ENCODE measurements around the gene PKNOX2.

The PKNOX2 gene

GRCh38 chr11:125320347-125321076, 156.0 kb downstream of the PKNOX2 start:
- no peak for DNase-seq

- DNase-seq, result no peak
Measured at GRCh38 chr11:125322289-125322688, 157.7 kb downstream of the PKNOX2 start.

- no peak for DNase-seq
Measured at GRCh38 chr11:125325196-125325595, 160.6 kb downstream of the PKNOX2 start.

GRCh38 chr11:125326126-125326525, 161.6 kb downstream of the PKNOX2 start:
- DNase-seq, result no peak

GRCh38 chr11:125327518-125328224, 163.1 kb downstream of the PKNOX2 start:
- DNase-seq, result no peak

- no peak for DNase-seq
Measured at GRCh38 chr11:125328225-125328580, 163.7 kb downstream of the PKNOX2 start.

- DNase-seq, result no peak
Measured at GRCh38 chr11:125329786-125330185, 165.2 kb downstream of the PKNOX2 start.

GRCh38 chr11:125330462-125331325, 166.1 kb downstream of the PKNOX2 start:
- no peak for DNase-seq

- DNase-seq, result no peak
Measured at GRCh38 chr11:125331357-125332035, 166.9 kb downstream of the PKNOX2 start.

GRCh38 chr11:125332821-125333220, 168.3 kb downstream of the PKNOX2 start:
- no peak for DNase-seq

- no peak for DNase-seq
Measured at GRCh38 chr11:125333354-125334073, 169.0 kb downstream of the PKNOX2 start.

- no peak for DNase-seq
Measured at GRCh38 chr11:125335106-125335505, 170.6 kb downstream of the PKNOX2 start.

- no peak for DNase-seq
Measured at GRCh38 chr11:125337836-125338834, 173.6 kb downstream of the PKNOX2 start.

GRCh38 chr11:125338886-125339811, 174.6 kb downstream of the PKNOX2 start:
- no peak for DNase-seq

GRCh38 chr11:125341676-125342075, 177.1 kb downstream of the PKNOX2 start:
- no peak for DNase-seq

GRCh38 chr11:125342281-125342930, 177.9 kb downstream of the PKNOX2 start:
- DNase-seq, result no peak

GRCh38 chr11:125343086-125343717, 178.7 kb downstream of the PKNOX2 start:
- no peak for DNase-seq

GRCh38 chr11:125343718-125344131, 179.2 kb downstream of the PKNOX2 start:
- DNase-seq, result no peak

Measured in CD4-positive, alpha-beta T cell treated with Interleukin-12 subunit alpha and Interleukin-12 subunit beta, for 1 hour (primary cell).